Activated naive CD4-positive, alpha-beta T cell treated with anti-CD3 and anti-CD28 coated beads, Interleukin-2, amount 10 ng/mL, durations not matched to agents 7 days and 5 days (primary cell): ENCODE results near the gene KRIT1.
A peak's percentile ranks its signal among the peaks of the same experiment; 100 is the strongest.
"Not testable (repeated sequence)": the region's sequence is repeated elsewhere in the genome, so short reads cannot be mapped to it uniquely, and the experiment has no call there.

Experiments
- CTCF ChIA-PET: fragments of 350-600 bp; sonication (Branson Sonifier 250); formaldehyde crosslinking; loops from one replicate; lab custom pipeline; 2021; ENCODE audit warnings: antibody characterized with exemption; lab: Charles Lee
- DNase-seq: peaks from one replicate; pipeline ENCODE4 v3.0.0-alpha.2; 2020
- H3K27ac Mint-ChIP-seq: one replicate; pipeline ENCODE4 v1.8.0; 2021; ENCODE audit warnings: mild to moderate bottlenecking, moderate library complexity, mixed read lengths
- H3K27me3 Mint-ChIP-seq: one replicate; pipeline ENCODE4 v1.8.0; 2021; ENCODE audit warnings: mild to moderate bottlenecking, mixed read lengths
- H3K36me3 Mint-ChIP-seq: one replicate; pipeline ENCODE4 v1.8.0; 2021; ENCODE audit warnings: mixed read lengths
- H3K4me1 Mint-ChIP-seq: one replicate; pipeline ENCODE4 v1.8.0; 2021; ENCODE audit warnings: mixed read lengths
- H3K4me3 Mint-ChIP-seq: one replicate; pipeline ENCODE4 v1.8.0; 2021; ENCODE audit warnings: mild to moderate bottlenecking, moderate library complexity, mixed read lengths
- H3K9me3 Mint-ChIP-seq: one replicate; pipeline ENCODE4 v1.8.0; 2021; ENCODE audit warnings: mixed read lengths

The KRIT1 gene

GRCh38 chr7:92260248-92260781 lies 14.6 kb upstream of the KRIT1 start:
- Mint-ChIP-seq H3K4me1 (no peaks in the 10 kb centered on the region), H3K36me3 (peaks cover 21% of the 10 kb centered on the region), H3K27ac (no peak overlapping the region), H3K27me3 (no peaks in the 10 kb centered on the region), H3K4me3 (no peak overlapping the region), H3K9me3 (no peaks in the 10 kb centered on the region)
- CTCF ChIA-PET, result no interaction called here
- DNase-seq, result no peak

GRCh38 chr7:92259610-92260247 lies 14.0 kb upstream of the KRIT1 start:
- CTCF ChIA-PET, result no interaction called here
- peaks cover 25% of the 10 kb centered on the region for H3K36me3 Mint-ChIP-seq
- no peak overlapping the region for H3K4me3 Mint-ChIP-seq
- no peaks in the 10 kb centered on the region for H3K27me3 Mint-ChIP-seq
- H3K4me1 Mint-ChIP-seq, result no peaks in the 10 kb centered on the region
- H3K9me3 Mint-ChIP-seq, result peaks cover 4% of the 10 kb centered on the region
- no peak for DNase-seq
- H3K27ac Mint-ChIP-seq, result no peak overlapping the region

GRCh38 chr7:92259062-92259461 lies 13.3 kb upstream of the KRIT1 start:
- no peak overlapping the region for H3K4me3 Mint-ChIP-seq
- H3K36me3 Mint-ChIP-seq, result peaks cover 24% of the 10 kb centered on the region
- CTCF ChIA-PET, result no interaction called here
- no peaks in the 10 kb centered on the region for H3K27me3 Mint-ChIP-seq
- DNase-seq, result no peak
- no peaks in the 10 kb centered on the region for H3K4me1 Mint-ChIP-seq
- peaks cover 5% of the 10 kb centered on the region for H3K9me3 Mint-ChIP-seq
- no peak overlapping the region for H3K27ac Mint-ChIP-seq

- Mint-ChIP-seq H3K9me3 (peaks cover 5% of the 10 kb centered on the region), H3K27ac (no peak overlapping the region), H3K4me3 (no peak overlapping the region), H3K27me3 (no peaks in the 10 kb centered on the region), H3K36me3 (peaks cover 35% of the 10 kb centered on the region), H3K4me1 (no peaks in the 10 kb centered on the region)
- DNase-seq, result no peak
- CTCF ChIA-PET, result no interaction called here
Observed at GRCh38 chr7:92255308-92255707, 9.6 kb upstream of the KRIT1 start.

- H3K4me3 Mint-ChIP-seq, DNase-seq, H3K4me1 Mint-ChIP-seq, H3K9me3 Mint-ChIP-seq, CTCF ChIA-PET, H3K27ac Mint-ChIP-seq, H3K27me3 Mint-ChIP-seq: not testable (repeated sequence)
- H3K36me3 Mint-ChIP-seq, result peaks cover 30% of the 10 kb centered on the region
Observed at GRCh38 chr7:92254800-92255199, 9.1 kb upstream of the KRIT1 start.

GRCh38 chr7:92253251-92253650 lies 7.5 kb upstream of the KRIT1 start:
- H3K4me3 Mint-ChIP-seq, result no peak overlapping the region
- no peak for DNase-seq
- no peak overlapping the region for H3K27ac Mint-ChIP-seq
- peaks cover 4% of the 10 kb centered on the region for H3K4me1 Mint-ChIP-seq
- peaks cover 27% of the 10 kb centered on the region for H3K36me3 Mint-ChIP-seq
- peaks cover 5% of the 10 kb centered on the region for H3K9me3 Mint-ChIP-seq
- no peaks in the 10 kb centered on the region for H3K27me3 Mint-ChIP-seq
- CTCF ChIA-PET, result no interaction called here

GRCh38 chr7:92251181-92251580 lies 5.5 kb upstream of the KRIT1 start:
- Mint-ChIP-seq H3K36me3 (peaks cover 33% of the 10 kb centered on the region), H3K27ac (no peak overlapping the region), H3K4me1 (peaks cover 19% of the 10 kb centered on the region), H3K4me3 (no peak overlapping the region), H3K9me3 (peaks cover 5% of the 10 kb centered on the region), H3K27me3 (no peaks in the 10 kb centered on the region)
- CTCF ChIA-PET, result no interaction called here
- no peak for DNase-seq

- H3K27me3 Mint-ChIP-seq, result no peaks in the 10 kb centered on the region
- peaks cover 30% of the 10 kb centered on the region for H3K36me3 Mint-ChIP-seq
- no peak for DNase-seq
- CTCF ChIA-PET, result no interaction called here
- H3K27ac Mint-ChIP-seq, result no peak overlapping the region
- H3K4me1 Mint-ChIP-seq, result peaks cover 19% of the 10 kb centered on the region
- H3K9me3 Mint-ChIP-seq, result peaks cover 5% of the 10 kb centered on the region
- H3K4me3 Mint-ChIP-seq, result no peak overlapping the region
Observed at GRCh38 chr7:92250603-92251002, 4.9 kb upstream of the KRIT1 start.

- CTCF ChIA-PET, result interaction anchor here (0.6 to 2.3 kb wide), 2 partner anchors 99 to 200 kb away, joined by 3 to 9 read pairs; partner anchors contain the start of gene GATAD1
- Mint-ChIP-seq H3K9me3 (no peaks in the 10 kb centered on the region), H3K4me3 (peak overlapping the region; percentile 84), H3K27me3 (no peaks in the 10 kb centered on the region), H3K36me3 (peaks cover 10% of the 10 kb centered on the region), H3K4me1 (peaks cover 40% of the 10 kb centered on the region), H3K27ac (peak overlapping the region; percentile 95)
- DNase-seq, result peak; percentile 58
Observed at GRCh38 chr7:92246360-92247101, 817 bp upstream of the KRIT1 start.

- CTCF ChIA-PET, result interaction anchor here (1.3 kb wide), 1 partner anchor 204 kb away, joined by 3 read pairs; no protein-coding TSS in a partner anchor
- DNase-seq, result no peak
Observed at GRCh38 chr7:92244808-92245486, 767 bp downstream of the KRIT1 start.

GRCh38 chr7:92242972-92243371 lies 2.7 kb downstream of the KRIT1 start:
- Mint-ChIP-seq H3K36me3 (peaks cover 12% of the 10 kb centered on the region), H3K9me3 (no peaks in the 10 kb centered on the region), H3K27me3 (no peaks in the 10 kb centered on the region), H3K27ac (no peak overlapping the region), H3K4me3 (no peak overlapping the region), H3K4me1 (peaks cover 33% of the 10 kb centered on the region)
- DNase-seq, result no peak
- CTCF ChIA-PET, result no interaction called here

More at GRCh38 chr7:92244808-92245486, 767 bp downstream of the KRIT1 start:
- H3K27ac Mint-ChIP-seq, result peak overlapping the region; percentile 93
- peaks cover 40% of the 10 kb centered on the region for H3K4me1 Mint-ChIP-seq
- no peaks in the 10 kb centered on the region for H3K27me3 Mint-ChIP-seq
- peak overlapping the region; percentile 88 for H3K4me3 Mint-ChIP-seq
- peaks cover 13% of the 10 kb centered on the region for H3K36me3 Mint-ChIP-seq
- no peaks in the 10 kb centered on the region for H3K9me3 Mint-ChIP-seq

GRCh38 chr7:92230547-92230946 lies 15.2 kb downstream of the KRIT1 start:
- CTCF ChIA-PET, result no interaction called here
- H3K4me1 Mint-ChIP-seq, result no peaks in the 10 kb centered on the region
- H3K9me3 Mint-ChIP-seq, result no peaks in the 10 kb centered on the region
- no peaks in the 10 kb centered on the region for H3K27me3 Mint-ChIP-seq
- no peak for DNase-seq
- no peak overlapping the region for H3K27ac Mint-ChIP-seq
- no peak overlapping the region for H3K4me3 Mint-ChIP-seq
- H3K36me3 Mint-ChIP-seq, result peaks cover 58% of the 10 kb centered on the region

GRCh38 chr7:92228742-92229141 lies 17.0 kb downstream of the KRIT1 start:
- no peaks in the 10 kb centered on the region for H3K27me3 Mint-ChIP-seq
- CTCF ChIA-PET, result no interaction called here
- H3K9me3 Mint-ChIP-seq, result no peaks in the 10 kb centered on the region
- no peak overlapping the region for H3K27ac Mint-ChIP-seq
- H3K4me3 Mint-ChIP-seq, result no peak overlapping the region
- H3K36me3 Mint-ChIP-seq, result peaks cover 54% of the 10 kb centered on the region
- DNase-seq, result no peak
- H3K4me1 Mint-ChIP-seq, result no peaks in the 10 kb centered on the region

GRCh38 chr7:92228100-92228499 lies 17.6 kb downstream of the KRIT1 start:
- Mint-ChIP-seq H3K4me3 (no peak overlapping the region), H3K4me1 (no peaks in the 10 kb centered on the region), H3K36me3 (peaks cover 53% of the 10 kb centered on the region), H3K9me3 (no peaks in the 10 kb centered on the region), H3K27ac (no peak overlapping the region), H3K27me3 (no peaks in the 10 kb centered on the region)
- CTCF ChIA-PET, result no interaction called here
- DNase-seq, result no peak
